Fibroblast of skin of abdomen (primary cell): ENCODE data around the gene DZIP1L. TPM values are rescaled to one million over a fixed set of nuclear protein-coding genes. Genes with fewer than 3 reads are reported as not detected.
"Not testable (repeated sequence)": the region's sequence is repeated elsewhere in the genome, so short reads cannot be mapped to it uniquely, and the experiment has no call there.

ENCODE experiments used
- DNase-seq: peaks from one replicate; pipeline ENCODE4 v3.0.0-alpha.2; 2013
- polyA plus RNA-seq, 2 experiments: library from polyadenylated mRNA; unstranded; fragments of 120-200 nt; gene quantifications; one replicate each; pipeline ENCODE4 v1.2.1, GENCODE V29; 2013; ENCODE audit not compliant: insufficient read length in 2 of 2

The DZIP1L gene
- 9.1 TPM for polyA plus RNA-seq (2013, experiment 1 of 2; ENCODE audit: insufficient read length)
- 10.5 TPM for polyA plus RNA-seq (2013, experiment 2 of 2; ENCODE audit: insufficient read length)

GRCh38 chr3:138114988-138115971, at the start of gene DZIP1L:
Gene DZIP1L (minus strand): TSS chr3:138115608. CDS start chr3:138103971, 11,637 bp downstream.
- DNase-seq, result peak; percentile 85

GRCh38 chr3:138165061-138165460, 49.7 kb upstream of the DZIP1L start:
- DNase-seq, result no peak

- no peak for DNase-seq
Observed at GRCh38 chr3:138157743-138158142, 42.3 kb upstream of the DZIP1L start.

GRCh38 chr3:138154534-138154933, 39.1 kb upstream of the DZIP1L start:
- DNase-seq, result no peak

- no peak for DNase-seq
Observed at GRCh38 chr3:138148503-138148902, 33.1 kb upstream of the DZIP1L start.

- DNase-seq, result not testable (repeated sequence)
Observed at GRCh38 chr3:138142181-138142580, 26.8 kb upstream of the DZIP1L start.

- no peak for DNase-seq
Observed at GRCh38 chr3:138140940-138141339, 25.5 kb upstream of the DZIP1L start.

GRCh38 chr3:138139691-138140090, 24.3 kb upstream of the DZIP1L start:
- DNase-seq, result no peak

- no peak for DNase-seq
Observed at GRCh38 chr3:138137861-138138260, 22.5 kb upstream of the DZIP1L start.

- DNase-seq, result no peak
Observed at GRCh38 chr3:138136201-138136600, 20.8 kb upstream of the DZIP1L start.

GRCh38 chr3:138135833-138136194, 20.4 kb upstream of the DZIP1L start:
- DNase-seq, result no peak

GRCh38 chr3:138135146-138135832, 19.9 kb upstream of the DZIP1L start:
- no peak for DNase-seq

- no peak for DNase-seq
Observed at GRCh38 chr3:138132239-138132638, 16.8 kb upstream of the DZIP1L start, which contains the start of gene A4GNT. Gene A4GNT (minus strand): TSS chr3:138132390. CDS start chr3:138131256, 1,134 bp downstream.

- no peak for DNase-seq
Observed at GRCh38 chr3:138127636-138128365, 12.4 kb upstream of the DZIP1L start.

GRCh38 chr3:138125548-138126221, 10.3 kb upstream of the DZIP1L start:
- DNase-seq, result no peak

GRCh38 chr3:138124706-138125355, 9.4 kb upstream of the DZIP1L start:
- peak; percentile 41 for DNase-seq

GRCh38 chr3:138124188-138124587, 8.8 kb upstream of the DZIP1L start:
- DNase-seq, result no peak

GRCh38 chr3:138119423-138119766, 4.0 kb upstream of the DZIP1L start:
- DNase-seq, result no peak

- peak; percentile 65 for DNase-seq
Observed at GRCh38 chr3:138118612-138119422, 3.4 kb upstream of the DZIP1L start.

GRCh38 chr3:138114431-138114918, 933 bp downstream of the DZIP1L start:
- DNase-seq, result peak; percentile 30

- DNase-seq, result no peak
Observed at GRCh38 chr3:138113326-138113725, 2.1 kb downstream of the DZIP1L start.
